Measurements from ENCODE around the gene FGD2.

- TF ChIP-seq CTCF (conservative IDR thresholded peaks at IDR 0.05; ENCODE audit: low read length) (no peak), EZH2phosphoT487 (IDR thresholded peaks at IDR 0.05; ENCODE audit: borderline replicate concordance) (no peak)
Observed at GRCh38 chr6:37022135-37022863, 16.8 kb downstream of the FGD2 start.

Data from Loucy (cell line).